ENCODE data around the gene ITGA11. TPM values are rescaled to one million over a fixed set of nuclear protein-coding genes. Genes with fewer than 3 reads are reported as not detected.

The ITGA11 gene
- total and polyA plus RNA-seq, 8 donors = 0.19 to 4.1 (median 0.66) TPM

- intact Hi-C loops (cut with DNase I) = no loop called here
- FAIRE-seq (no peak), ATAC-seq (peak; percentile 71 to 88 (median 80)), DNase-seq (peak in 4 of 6 donors; percentile 41 to 73 (median 70))
- TF ChIP-seq CTCF (IDR thresholded peaks at IDR 0.05) = no peak
- Histone ChIP-seq H3K4me1 (no peaks in the 10 kb centered on the region), H3K27me3 (no peaks in the 10 kb centered on the region), H3K36me3 (no peaks in the 10 kb centered on the region), H3K9me3 (no peaks in the 10 kb centered on the region), H3K27ac (peak overlapping the region; percentile 55 to 76 (median 64)), H3K4me3 (no peak overlapping the region)
- 74 to 75% methylated on average over 1 of the region's 1 CpG for WGBS, 2 donors
Measured at GRCh38 chr15:68335251-68335650, 96.7 kb downstream of the ITGA11 start.

- Histone ChIP-seq H3K4me1 (no peaks in the 10 kb centered on the region), H3K27ac (peak overlapping the region; percentile 55 to 76 (median 64)), H3K36me3 (no peaks in the 10 kb centered on the region), H3K27me3 (no peaks in the 10 kb centered on the region), H3K9me3 (no peaks in the 10 kb centered on the region), H3K4me3 (no peak overlapping the region)
- DNase-seq (peak in 1 of 6 donors; percentile 19), ATAC-seq (peak; percentile 21 to 55 (median 36)), FAIRE-seq (no peak)
- intact Hi-C loops (cut with DNase I) = no loop called here
- no peak for TF ChIP-seq CTCF (IDR thresholded peaks at IDR 0.05)
- WGBS, 2 donors = 56 to 59% methylated on average over 9 of the region's 9 CpGs
Measured at GRCh38 chr15:68334661-68335124, 97.3 kb downstream of the ITGA11 start.

GRCh38 chr15:68333775-68334470 lies 98.0 kb downstream of the ITGA11 start:
- H3K9me3 ChIP-seq = no peaks in the 10 kb centered on the region
- WGBS, 2 donors = 70 to 79% methylated on average over 8 of the region's 8 CpGs
- peak overlapping the region in 1 of 4 donors; percentile 76 for H3K27ac ChIP-seq
- no peaks in the 10 kb centered on the region for H3K36me3 ChIP-seq
- H3K4me3 ChIP-seq = no peak overlapping the region
- intact Hi-C loops (cut with DNase I) = no loop called here
- DNase-seq (peak in 1 of 6 donors; percentile 67), FAIRE-seq (no peak), ATAC-seq (peak in 2 of 4 donors; percentile 38 to 43)
- no peak for TF ChIP-seq CTCF (IDR thresholded peaks at IDR 0.05)
- no peaks in the 10 kb centered on the region for H3K4me1 ChIP-seq
- H3K27me3 ChIP-seq = no peaks in the 10 kb centered on the region

GRCh38 chr15:68332266-68332665 lies 99.7 kb downstream of the ITGA11 start:
- no peak for TF ChIP-seq CTCF (IDR thresholded peaks at IDR 0.05)
- DNase-seq (no peak), FAIRE-seq (no peak), ATAC-seq (no peak)
- 73 to 78% methylated on average over 19 to 21 of the region's 21 CpGs for WGBS, 2 donors
- Histone ChIP-seq H3K4me3 (no peak overlapping the region), H3K27me3 (no peaks in the 10 kb centered on the region), H3K4me1 (no peaks in the 10 kb centered on the region), H3K27ac (no peak overlapping the region), H3K9me3 (no peaks in the 10 kb centered on the region), H3K36me3 (no peaks in the 10 kb centered on the region)
- intact Hi-C loops (cut with DNase I) = no loop called here

- 34 to 51% methylated on average over 10 of the region's 10 CpGs for WGBS, 2 donors
- no peak overlapping the region for H3K4me3 ChIP-seq
- DNase-seq (no peak), ATAC-seq (no peak), FAIRE-seq (no peak)
- H3K9me3 ChIP-seq = no peaks in the 10 kb centered on the region
- no peaks in the 10 kb centered on the region for H3K27me3 ChIP-seq
- no peaks in the 10 kb centered on the region for H3K36me3 ChIP-seq
- no peak overlapping the region for H3K27ac ChIP-seq
- H3K4me1 ChIP-seq = no peaks in the 10 kb centered on the region
- no peak for TF ChIP-seq CTCF (IDR thresholded peaks at IDR 0.05)
- intact Hi-C loops (cut with DNase I) = no loop called here
Measured at GRCh38 chr15:68330901-68331300, 101.1 kb downstream of the ITGA11 start.
